Measurements from ENCODE around the gene FOXP1.

The FOXP1 gene

GRCh38 chr3:71285086-71285485 is 298.4 kb downstream of the FOXP1 start:
- peak; percentile 46 for DNase-seq (ENCODE audit: low read depth)
- H3K9me3 ChIP-seq (ENCODE audit: control insufficient read depth, low read length): no peaks in the 10 kb centered on the region
- no peak overlapping the region for H3K4me3 ChIP-seq (ENCODE audit: low read length)
- H3K9ac ChIP-seq (ENCODE audit: low read length): no peak overlapping the region
- H3K27me3 ChIP-seq (replicated peaks; ENCODE audit: control insufficient read depth, insufficient read depth, low read length): no peaks in the 10 kb centered on the region
- no peaks in the 10 kb centered on the region for H3K36me3 ChIP-seq (ENCODE audit: control insufficient read depth, insufficient read depth, low read length, severe bottlenecking)
- H3K4me1 ChIP-seq (ENCODE audit: control insufficient read depth, insufficient read depth, low read length): no peaks in the 10 kb centered on the region

GRCh38 chr3:71282976-71283375 is 300.6 kb downstream of the FOXP1 start:
- H3K36me3 ChIP-seq (ENCODE audit: control insufficient read depth, insufficient read depth, low read length, severe bottlenecking): no peaks in the 10 kb centered on the region
- H3K9me3 ChIP-seq (ENCODE audit: control insufficient read depth, low read length): no peaks in the 10 kb centered on the region
- H3K9ac ChIP-seq (ENCODE audit: low read length): no peak overlapping the region
- no peak for DNase-seq (ENCODE audit: low read depth)
- no peak overlapping the region for H3K4me3 ChIP-seq (ENCODE audit: low read length)
- H3K27me3 ChIP-seq (replicated peaks; ENCODE audit: control insufficient read depth, insufficient read depth, low read length): no peaks in the 10 kb centered on the region
- H3K4me1 ChIP-seq (ENCODE audit: control insufficient read depth, insufficient read depth, low read length): no peaks in the 10 kb centered on the region

GRCh38 chr3:71281280-71281679 is 302.2 kb downstream of the FOXP1 start:
- Histone ChIP-seq H3K4me1 (ENCODE audit: control insufficient read depth, insufficient read depth, low read length) (no peaks in the 10 kb centered on the region), H3K27me3 (replicated peaks; ENCODE audit: control insufficient read depth, insufficient read depth, low read length) (no peaks in the 10 kb centered on the region), H3K4me3 (ENCODE audit: low read length) (no peak overlapping the region), H3K9me3 (ENCODE audit: control insufficient read depth, low read length) (no peaks in the 10 kb centered on the region), H3K9ac (ENCODE audit: low read length) (no peak overlapping the region), H3K36me3 (ENCODE audit: control insufficient read depth, insufficient read depth, low read length, severe bottlenecking) (no peaks in the 10 kb centered on the region)
- no peak for DNase-seq (ENCODE audit: low read depth)

- H3K4me1 ChIP-seq (ENCODE audit: control insufficient read depth, insufficient read depth, low read length): no peaks in the 10 kb centered on the region
- no peaks in the 10 kb centered on the region for H3K27me3 ChIP-seq (replicated peaks; ENCODE audit: control insufficient read depth, insufficient read depth, low read length)
- no peaks in the 10 kb centered on the region for H3K36me3 ChIP-seq (ENCODE audit: control insufficient read depth, insufficient read depth, low read length, severe bottlenecking)
- H3K4me3 ChIP-seq (ENCODE audit: low read length): no peak overlapping the region
- DNase-seq (ENCODE audit: low read depth): no peak
- no peaks in the 10 kb centered on the region for H3K9me3 ChIP-seq (ENCODE audit: control insufficient read depth, low read length)
- no peak overlapping the region for H3K9ac ChIP-seq (ENCODE audit: low read length)
Measured at GRCh38 chr3:71277341-71277740, 306.2 kb downstream of the FOXP1 start.

- Histone ChIP-seq H3K9me3 (ENCODE audit: control insufficient read depth, low read length) (no peaks in the 10 kb centered on the region), H3K4me1 (ENCODE audit: control insufficient read depth, insufficient read depth, low read length) (no peaks in the 10 kb centered on the region), H3K4me3 (ENCODE audit: low read length) (no peak overlapping the region), H3K9ac (ENCODE audit: low read length) (no peak overlapping the region), H3K36me3 (ENCODE audit: control insufficient read depth, insufficient read depth, low read length, severe bottlenecking) (no peaks in the 10 kb centered on the region), H3K27me3 (replicated peaks; ENCODE audit: control insufficient read depth, insufficient read depth, low read length) (no peaks in the 10 kb centered on the region)
- DNase-seq (ENCODE audit: low read depth): no peak
Measured at GRCh38 chr3:71276531-71276930, 307.0 kb downstream of the FOXP1 start.

GRCh38 chr3:71273453-71273852 is 310.1 kb downstream of the FOXP1 start:
- Histone ChIP-seq H3K27me3 (replicated peaks; ENCODE audit: control insufficient read depth, insufficient read depth, low read length) (no peaks in the 10 kb centered on the region), H3K4me1 (ENCODE audit: control insufficient read depth, insufficient read depth, low read length) (no peaks in the 10 kb centered on the region), H3K9me3 (ENCODE audit: control insufficient read depth, low read length) (no peaks in the 10 kb centered on the region), H3K9ac (ENCODE audit: low read length) (no peak overlapping the region), H3K4me3 (ENCODE audit: low read length) (no peak overlapping the region), H3K36me3 (ENCODE audit: control insufficient read depth, insufficient read depth, low read length, severe bottlenecking) (no peaks in the 10 kb centered on the region)
- DNase-seq (ENCODE audit: low read depth): no peak

- H3K36me3 ChIP-seq (ENCODE audit: control insufficient read depth, insufficient read depth, low read length, severe bottlenecking): no peaks in the 10 kb centered on the region
- no peaks in the 10 kb centered on the region for H3K9me3 ChIP-seq (ENCODE audit: control insufficient read depth, low read length)
- no peak for DNase-seq (ENCODE audit: low read depth)
- H3K4me3 ChIP-seq (ENCODE audit: low read length): no peak overlapping the region
- no peaks in the 10 kb centered on the region for H3K4me1 ChIP-seq (ENCODE audit: control insufficient read depth, insufficient read depth, low read length)
- H3K27me3 ChIP-seq (replicated peaks; ENCODE audit: control insufficient read depth, insufficient read depth, low read length): no peaks in the 10 kb centered on the region
- no peak overlapping the region for H3K9ac ChIP-seq (ENCODE audit: low read length)
Measured at GRCh38 chr3:71271596-71271995, 311.9 kb downstream of the FOXP1 start.

GRCh38 chr3:71269906-71270305 is 313.6 kb downstream of the FOXP1 start:
- no peaks in the 10 kb centered on the region for H3K4me1 ChIP-seq (ENCODE audit: control insufficient read depth, insufficient read depth, low read length)
- H3K27me3 ChIP-seq (replicated peaks; ENCODE audit: control insufficient read depth, insufficient read depth, low read length): no peaks in the 10 kb centered on the region
- no peak overlapping the region for H3K9ac ChIP-seq (ENCODE audit: low read length)
- no peak overlapping the region for H3K4me3 ChIP-seq (ENCODE audit: low read length)
- H3K9me3 ChIP-seq (ENCODE audit: control insufficient read depth, low read length): no peaks in the 10 kb centered on the region
- no peaks in the 10 kb centered on the region for H3K36me3 ChIP-seq (ENCODE audit: control insufficient read depth, insufficient read depth, low read length, severe bottlenecking)
- DNase-seq (ENCODE audit: low read depth): no peak

GRCh38 chr3:71268462-71268999 is 315.0 kb downstream of the FOXP1 start:
- Histone ChIP-seq H3K4me1 (ENCODE audit: control insufficient read depth, insufficient read depth, low read length) (no peaks in the 10 kb centered on the region), H3K36me3 (ENCODE audit: control insufficient read depth, insufficient read depth, low read length, severe bottlenecking) (no peaks in the 10 kb centered on the region), H3K9me3 (ENCODE audit: control insufficient read depth, low read length) (no peaks in the 10 kb centered on the region), H3K9ac (ENCODE audit: low read length) (no peak overlapping the region), H3K27me3 (replicated peaks; ENCODE audit: control insufficient read depth, insufficient read depth, low read length) (no peaks in the 10 kb centered on the region), H3K4me3 (ENCODE audit: low read length) (no peak overlapping the region)
- DNase-seq (ENCODE audit: low read depth): no peak

- Histone ChIP-seq H3K27me3 (replicated peaks; ENCODE audit: control insufficient read depth, insufficient read depth, low read length) (no peaks in the 10 kb centered on the region), H3K9ac (ENCODE audit: low read length) (no peak overlapping the region), H3K36me3 (ENCODE audit: control insufficient read depth, insufficient read depth, low read length, severe bottlenecking) (no peaks in the 10 kb centered on the region), H3K4me1 (ENCODE audit: control insufficient read depth, insufficient read depth, low read length) (no peaks in the 10 kb centered on the region), H3K4me3 (ENCODE audit: low read length) (no peak overlapping the region), H3K9me3 (ENCODE audit: control insufficient read depth, low read length) (no peaks in the 10 kb centered on the region)
- DNase-seq (ENCODE audit: low read depth): no peak
Measured at GRCh38 chr3:71266875-71267274, 316.7 kb downstream of the FOXP1 start.

- DNase-seq (ENCODE audit: low read depth): no peak
- H3K9ac ChIP-seq (ENCODE audit: low read length): no peak overlapping the region
- H3K27me3 ChIP-seq (replicated peaks; ENCODE audit: control insufficient read depth, insufficient read depth, low read length): no peaks in the 10 kb centered on the region
- H3K36me3 ChIP-seq (ENCODE audit: control insufficient read depth, insufficient read depth, low read length, severe bottlenecking): no peaks in the 10 kb centered on the region
- H3K9me3 ChIP-seq (ENCODE audit: control insufficient read depth, low read length): no peaks in the 10 kb centered on the region
- no peak overlapping the region for H3K4me3 ChIP-seq (ENCODE audit: low read length)
- H3K4me1 ChIP-seq (ENCODE audit: control insufficient read depth, insufficient read depth, low read length): no peaks in the 10 kb centered on the region
Measured at GRCh38 chr3:71265365-71265915, 318.1 kb downstream of the FOXP1 start.

GRCh38 chr3:71264840-71265239 is 318.7 kb downstream of the FOXP1 start:
- no peak for DNase-seq (ENCODE audit: low read depth)
- H3K27me3 ChIP-seq (replicated peaks; ENCODE audit: control insufficient read depth, insufficient read depth, low read length): no peaks in the 10 kb centered on the region

More at GRCh38 chr3:71264840-71265239, 318.7 kb downstream of the FOXP1 start:
- H3K4me3 ChIP-seq (ENCODE audit: low read length): no peak overlapping the region
- no peaks in the 10 kb centered on the region for H3K36me3 ChIP-seq (ENCODE audit: control insufficient read depth, insufficient read depth, low read length, severe bottlenecking)
- no peaks in the 10 kb centered on the region for H3K4me1 ChIP-seq (ENCODE audit: control insufficient read depth, insufficient read depth, low read length)
- H3K9ac ChIP-seq (ENCODE audit: low read length): no peak overlapping the region
- no peaks in the 10 kb centered on the region for H3K9me3 ChIP-seq (ENCODE audit: control insufficient read depth, low read length)
